ENCODE measurements around the gene FGD2.

- TF ChIP-seq CTCF (conservative IDR thresholded peaks at IDR 0.05; ENCODE audit: low read depth in 2 of 2) = no peak
- TF ChIP-seq REST (IDR thresholded peaks at IDR 0.05; ENCODE audit: unreplicated experiment) = no peak
- no peak for TF ChIP-seq EZH2 (IDR thresholded peaks at IDR 0.05; ENCODE audit: low read depth, unreplicated experiment)
- TF ChIP-seq POLR2AphosphoS5 (IDR thresholded peaks at IDR 0.05; ENCODE audit: low read depth) = no peak
- TF ChIP-seq CREB1 (CRISPR knock-in tag; IDR thresholded peaks at IDR 0.05; ENCODE audit: low read depth) = peak; percentile 89
- no peak for TF ChIP-seq NANOG (IDR thresholded peaks at IDR 0.05; ENCODE audit: borderline replicate concordance)
Observed at GRCh38 chr6:36984581-36985416, 20.7 kb upstream of the FGD2 start.
